ENCODE data around the gene C3AR1.
A peak's percentile ranks its signal among the peaks of the same experiment; 100 is the strongest.

Gene C3AR1

GRCh38 chr12:8054816-8055215 is 11.3 kb downstream of the C3AR1 start:
- Histone ChIP-seq H3K36me3 (ENCODE audit: control insufficient read depth, insufficient read depth, low read length) (peaks cover 15% of the 10 kb centered on the region), H3K4me3 (ENCODE audit: low read length) (no peak overlapping the region), H3K9ac (ENCODE audit: low read length) (no peak overlapping the region), H3K4me1 (ENCODE audit: control insufficient read depth, insufficient read depth, low read length) (no peaks in the 10 kb centered on the region), H3K27me3 (ENCODE audit: control insufficient read depth, insufficient read depth, low read length) (no peaks in the 10 kb centered on the region), H3K27ac (ENCODE audit: low read depth, low read length) (no peak overlapping the region)

GRCh38 chr12:8052679-8053078 is 13.5 kb downstream of the C3AR1 start:
- Histone ChIP-seq H3K27ac (ENCODE audit: low read depth, low read length) (no peak overlapping the region), H3K4me1 (ENCODE audit: control insufficient read depth, insufficient read depth, low read length) (no peaks in the 10 kb centered on the region), H3K9ac (ENCODE audit: low read length) (no peak overlapping the region), H3K27me3 (ENCODE audit: control insufficient read depth, insufficient read depth, low read length) (no peaks in the 10 kb centered on the region), H3K36me3 (ENCODE audit: control insufficient read depth, insufficient read depth, low read length) (peaks cover 26% of the 10 kb centered on the region), H3K4me3 (ENCODE audit: low read length) (no peak overlapping the region)

- no peaks in the 10 kb centered on the region for H3K4me1 ChIP-seq (ENCODE audit: control insufficient read depth, insufficient read depth, low read length)
- H3K27me3 ChIP-seq (ENCODE audit: control insufficient read depth, insufficient read depth, low read length) = no peaks in the 10 kb centered on the region
- no peak overlapping the region for H3K27ac ChIP-seq (ENCODE audit: low read depth, low read length)
- peaks cover 31% of the 10 kb centered on the region for H3K36me3 ChIP-seq (ENCODE audit: control insufficient read depth, insufficient read depth, low read length)
- H3K4me3 ChIP-seq (ENCODE audit: low read length) = no peak overlapping the region
- H3K9ac ChIP-seq (ENCODE audit: low read length) = no peak overlapping the region
Observed at GRCh38 chr12:8050600-8051250, 15.4 kb downstream of the C3AR1 start.

DNA sequence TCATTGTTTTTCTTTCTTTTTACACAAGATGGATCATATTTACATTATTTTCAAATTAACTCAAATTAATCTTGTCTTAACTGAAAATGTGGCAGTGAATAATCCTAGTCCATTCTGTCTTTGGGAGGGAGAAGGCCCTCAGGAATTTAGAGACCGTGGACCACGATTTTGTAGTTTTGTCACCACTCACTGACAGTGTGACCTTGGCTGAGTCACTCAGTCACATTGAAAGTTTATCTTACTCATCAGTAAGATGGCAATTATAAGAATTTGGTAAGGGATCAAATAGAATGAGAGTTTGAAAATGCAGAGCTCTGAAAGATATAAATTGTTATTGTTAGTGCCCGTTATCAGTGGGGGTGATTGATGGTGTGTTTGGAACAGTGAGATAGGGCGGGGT is 17.3 kb downstream of the C3AR1 start:
- Histone ChIP-seq H3K9ac (ENCODE audit: low read length) (no peak overlapping the region), H3K4me3 (ENCODE audit: low read length) (no peak overlapping the region), H3K27ac (ENCODE audit: low read depth, low read length) (no peak overlapping the region), H3K27me3 (ENCODE audit: control insufficient read depth, insufficient read depth, low read length) (no peaks in the 10 kb centered on the region), H3K4me1 (ENCODE audit: control insufficient read depth, insufficient read depth, low read length) (no peaks in the 10 kb centered on the region), H3K36me3 (ENCODE audit: control insufficient read depth, insufficient read depth, low read length) (peaks cover 41% of the 10 kb centered on the region)

DNA sequence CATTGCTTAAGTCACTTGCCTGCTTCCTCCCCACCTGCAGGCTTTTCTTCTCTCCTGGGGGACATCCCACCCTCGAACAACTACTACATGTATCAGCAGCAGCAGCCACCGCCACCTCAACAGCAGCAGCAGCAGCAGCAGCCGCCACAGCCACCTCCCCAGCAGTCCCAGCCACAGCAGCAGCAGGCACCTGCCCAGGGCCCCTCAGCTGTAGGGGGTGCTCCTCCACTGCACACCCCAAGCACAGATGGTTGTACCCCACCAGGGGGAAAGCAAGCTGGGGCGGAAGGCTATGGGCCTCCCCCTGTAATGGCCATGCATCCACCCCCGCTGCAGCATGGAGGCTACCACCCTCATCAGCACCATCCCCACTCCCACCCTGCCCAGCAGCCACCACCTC is 18.3 kb downstream of the C3AR1 start:
- Histone ChIP-seq H3K36me3 (ENCODE audit: control insufficient read depth, insufficient read depth, low read length) (peaks cover 45% of the 10 kb centered on the region), H3K4me1 (ENCODE audit: control insufficient read depth, insufficient read depth, low read length) (no peaks in the 10 kb centered on the region), H3K27me3 (ENCODE audit: control insufficient read depth, insufficient read depth, low read length) (no peaks in the 10 kb centered on the region), H3K9ac (ENCODE audit: low read length) (no peak overlapping the region), H3K4me3 (ENCODE audit: low read length) (no peak overlapping the region), H3K27ac (ENCODE audit: low read depth, low read length) (no peak overlapping the region)

DNA sequence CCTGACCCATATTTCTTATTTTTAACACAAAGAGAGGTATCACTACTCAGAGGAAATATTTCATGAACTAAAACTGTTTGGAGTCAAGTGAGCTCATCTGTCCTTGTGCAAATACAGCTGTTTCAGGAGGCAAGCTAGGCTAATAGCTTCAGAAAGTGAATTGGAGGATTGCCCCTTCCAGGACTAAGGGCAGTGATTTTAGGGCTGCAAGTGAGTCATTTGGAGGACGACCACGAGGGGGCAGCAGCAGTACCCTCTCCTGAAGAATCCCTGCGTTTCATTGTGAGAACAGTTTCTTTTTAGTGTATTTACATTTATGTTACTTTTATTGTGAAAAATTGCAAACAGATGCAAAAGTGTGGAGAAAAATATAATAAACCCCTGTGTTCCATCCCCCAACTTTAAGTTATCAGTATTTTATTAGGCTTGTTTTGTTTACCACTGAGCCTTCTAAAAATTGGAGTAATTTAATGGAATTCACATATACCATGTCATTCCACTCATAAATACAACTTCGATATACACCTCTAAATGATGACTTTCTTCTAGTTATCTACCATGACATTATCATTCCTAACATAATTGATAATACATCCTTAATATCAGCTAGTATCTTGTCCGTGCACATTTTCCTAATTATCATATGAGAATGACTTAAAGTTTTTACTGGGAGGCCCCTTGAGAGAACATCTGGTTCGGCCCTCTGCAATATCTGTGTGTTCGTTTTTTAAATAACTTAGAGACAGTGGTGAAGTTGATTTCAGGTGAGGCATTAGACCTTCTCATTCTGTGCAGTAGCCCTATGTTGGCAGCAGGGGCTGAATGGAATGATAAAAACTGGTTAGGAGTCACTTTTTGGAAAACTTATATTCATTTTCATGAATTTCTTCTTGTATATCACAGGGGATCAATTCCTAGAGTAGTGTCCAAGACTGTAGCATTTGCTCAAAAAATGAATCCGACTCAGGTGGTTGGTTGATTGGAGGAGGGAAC is 19.9 kb downstream of the C3AR1 start:
- Histone ChIP-seq H3K9ac (ENCODE audit: low read length) (no peak overlapping the region), H3K4me1 (ENCODE audit: control insufficient read depth, insufficient read depth, low read length) (no peaks in the 10 kb centered on the region), H3K4me3 (ENCODE audit: low read length) (no peak overlapping the region), H3K36me3 (ENCODE audit: control insufficient read depth, insufficient read depth, low read length) (peaks cover 40% of the 10 kb centered on the region), H3K27me3 (ENCODE audit: control insufficient read depth, insufficient read depth, low read length) (no peaks in the 10 kb centered on the region), H3K27ac (ENCODE audit: low read depth, low read length) (no peak overlapping the region)

DNA sequence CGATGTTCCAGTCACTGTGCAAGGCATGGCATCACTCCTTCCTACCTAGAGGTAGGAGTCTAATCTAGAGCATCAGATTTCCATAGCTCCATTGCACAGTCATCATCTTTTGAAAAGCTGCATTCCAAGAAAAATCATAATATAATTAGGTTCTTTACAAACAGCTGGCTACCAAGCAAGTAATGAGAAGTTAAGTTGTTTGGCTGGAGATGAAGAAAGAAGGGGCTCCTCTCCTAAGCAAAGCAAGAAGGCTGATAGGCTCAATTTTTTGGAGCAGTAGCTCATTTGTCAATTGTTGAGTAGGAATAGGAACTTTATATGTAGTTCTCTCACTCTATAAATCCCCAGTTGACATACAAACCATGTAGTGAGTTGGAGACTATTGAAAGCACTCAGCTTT is 25.4 kb downstream of the C3AR1 start:
- no peak overlapping the region for H3K9ac ChIP-seq (ENCODE audit: low read length)
- H3K27ac ChIP-seq (ENCODE audit: low read depth, low read length) = no peak overlapping the region
- peaks cover 26% of the 10 kb centered on the region for H3K36me3 ChIP-seq (ENCODE audit: control insufficient read depth, insufficient read depth, low read length)
- no peaks in the 10 kb centered on the region for H3K27me3 ChIP-seq (ENCODE audit: control insufficient read depth, insufficient read depth, low read length)
- H3K4me1 ChIP-seq (ENCODE audit: control insufficient read depth, insufficient read depth, low read length) = peaks cover 26% of the 10 kb centered on the region
- no peak overlapping the region for H3K4me3 ChIP-seq (ENCODE audit: low read length)

GRCh38 chr12:8038659-8039114 is 27.5 kb downstream of the C3AR1 start:
- Histone ChIP-seq H3K27ac (ENCODE audit: low read depth, low read length) (peak overlapping the region; percentile 60), H3K9ac (ENCODE audit: low read length) (no peak overlapping the region), H3K4me3 (ENCODE audit: low read length) (peak overlapping the region; percentile 56)

DNA sequence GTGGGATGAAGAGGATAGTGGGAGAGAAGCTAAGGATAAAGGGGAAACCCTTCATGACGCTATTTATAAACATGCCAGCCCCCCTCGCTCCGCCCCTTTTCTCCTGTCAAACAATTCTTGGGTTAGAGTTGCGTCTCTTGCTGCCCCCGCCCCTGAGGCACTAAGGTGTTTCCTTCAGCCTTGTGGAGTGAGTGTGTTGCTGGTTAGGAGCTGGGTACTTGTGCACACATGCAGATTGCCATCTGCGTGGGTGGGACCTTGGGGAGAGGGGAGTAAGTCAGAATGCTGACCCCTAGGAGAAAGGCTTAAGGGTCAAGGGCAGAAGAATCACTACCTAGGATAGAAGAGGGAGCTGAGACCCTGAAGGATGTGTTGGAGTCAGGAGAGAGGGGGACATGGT is 28.2 kb downstream of the C3AR1 start:
- H3K4me1 ChIP-seq (ENCODE audit: control insufficient read depth, insufficient read depth, low read length) = peaks cover 47% of the 10 kb centered on the region
- H3K9ac ChIP-seq (ENCODE audit: low read length) = no peak overlapping the region
- peaks cover 13% of the 10 kb centered on the region for H3K36me3 ChIP-seq (ENCODE audit: control insufficient read depth, insufficient read depth, low read length)
- no peak overlapping the region for H3K4me3 ChIP-seq (ENCODE audit: low read length)
- H3K27me3 ChIP-seq (ENCODE audit: control insufficient read depth, insufficient read depth, low read length) = no peaks in the 10 kb centered on the region
- H3K27ac ChIP-seq (ENCODE audit: low read depth, low read length) = peak overlapping the region; percentile 60

More at GRCh38 chr12:8038659-8039114, 27.5 kb downstream of the C3AR1 start:
- Histone ChIP-seq H3K4me1 (ENCODE audit: control insufficient read depth, insufficient read depth, low read length) (peaks cover 45% of the 10 kb centered on the region), H3K27me3 (ENCODE audit: control insufficient read depth, insufficient read depth, low read length) (no peaks in the 10 kb centered on the region), H3K36me3 (ENCODE audit: control insufficient read depth, insufficient read depth, low read length) (peaks cover 14% of the 10 kb centered on the region)

GRCh38 chr12:8037046-8037663 is 29.0 kb downstream of the C3AR1 start:
- Histone ChIP-seq H3K27ac (ENCODE audit: low read depth, low read length) (no peak overlapping the region), H3K9ac (ENCODE audit: low read length) (no peak overlapping the region), H3K27me3 (ENCODE audit: control insufficient read depth, insufficient read depth, low read length) (no peaks in the 10 kb centered on the region), H3K4me3 (ENCODE audit: low read length) (no peak overlapping the region), H3K4me1 (ENCODE audit: control insufficient read depth, insufficient read depth, low read length) (peaks cover 47% of the 10 kb centered on the region), H3K36me3 (ENCODE audit: control insufficient read depth, insufficient read depth, low read length) (peaks cover 12% of the 10 kb centered on the region)

DNA sequence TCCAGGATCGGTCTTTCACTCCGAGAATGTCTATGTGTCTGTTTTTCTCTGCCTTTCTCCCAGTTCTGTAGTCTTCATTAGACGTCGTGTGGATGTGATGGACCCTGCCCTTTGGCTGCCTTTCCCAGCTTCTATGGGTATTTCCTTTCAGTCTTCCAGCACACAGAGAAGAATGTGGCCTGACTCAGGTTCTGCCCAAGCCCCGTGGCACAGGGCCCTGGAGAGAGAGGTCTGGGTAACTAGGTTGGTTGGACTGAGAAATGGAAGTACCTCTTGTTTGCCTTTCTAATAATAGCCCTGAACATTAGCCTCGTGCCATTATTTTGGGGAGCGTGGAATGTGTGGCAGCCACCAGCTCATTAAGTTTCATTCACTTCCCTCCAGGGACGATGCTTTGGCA is 29.8 kb downstream of the C3AR1 start:
- no peaks in the 10 kb centered on the region for H3K27me3 ChIP-seq (ENCODE audit: control insufficient read depth, insufficient read depth, low read length)
- H3K4me1 ChIP-seq (ENCODE audit: control insufficient read depth, insufficient read depth, low read length) = peaks cover 47% of the 10 kb centered on the region
- H3K9ac ChIP-seq (ENCODE audit: low read length) = no peak overlapping the region
- no peak overlapping the region for H3K27ac ChIP-seq (ENCODE audit: low read depth, low read length)
- peaks cover 8% of the 10 kb centered on the region for H3K36me3 ChIP-seq (ENCODE audit: control insufficient read depth, insufficient read depth, low read length)
- H3K4me3 ChIP-seq (ENCODE audit: low read length) = no peak overlapping the region

DNA sequence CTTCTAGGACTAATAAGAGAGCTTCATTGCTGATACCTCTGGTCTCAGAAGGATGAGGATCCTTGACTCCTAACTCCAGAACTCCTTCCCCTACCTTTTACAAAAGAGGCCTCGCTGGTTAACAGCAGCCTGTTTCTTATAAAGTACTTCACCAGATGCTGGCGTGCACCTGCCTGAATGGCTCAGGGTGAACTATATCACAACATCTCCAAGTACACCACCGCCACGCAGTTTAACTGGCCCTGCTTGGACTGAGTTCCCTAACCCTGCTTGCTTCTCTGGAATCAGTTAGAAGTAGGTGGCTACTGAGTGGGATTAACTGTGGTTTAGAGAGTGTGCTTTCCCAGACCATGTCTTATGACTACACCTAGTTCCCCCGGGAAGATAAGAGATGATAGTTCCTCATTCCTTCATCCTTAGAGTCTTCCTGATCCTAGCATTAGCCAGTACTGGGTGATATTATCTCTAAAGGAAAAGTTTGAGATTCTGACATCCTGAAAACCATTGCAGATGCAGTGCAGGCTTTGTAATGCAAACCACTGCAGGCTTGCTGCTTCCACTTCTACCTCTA is 30.6 kb downstream of the C3AR1 start:
- Histone ChIP-seq H3K27me3 (ENCODE audit: control insufficient read depth, insufficient read depth, low read length) (no peaks in the 10 kb centered on the region), H3K27ac (ENCODE audit: low read depth, low read length) (no peak overlapping the region), H3K9ac (ENCODE audit: low read length) (no peak overlapping the region), H3K4me3 (ENCODE audit: low read length) (peak overlapping the region; percentile 9), H3K4me1 (ENCODE audit: control insufficient read depth, insufficient read depth, low read length) (peaks cover 47% of the 10 kb centered on the region), H3K36me3 (ENCODE audit: control insufficient read depth, insufficient read depth, low read length) (peaks cover 4% of the 10 kb centered on the region)

Data from rectal smooth muscle tissue (tissue), 1 donor.